Measurements from ENCODE around the gene VGF. TPM values are rescaled to one million over a fixed set of nuclear protein-coding genes. Genes with fewer than 3 reads are reported as not detected.

VGF gene
- polyA plus RNA-seq, 1 donor (not counting 4 experiments of a cell fraction or from before 2014, with no cell fraction given): 0.04 TPM

DNA sequence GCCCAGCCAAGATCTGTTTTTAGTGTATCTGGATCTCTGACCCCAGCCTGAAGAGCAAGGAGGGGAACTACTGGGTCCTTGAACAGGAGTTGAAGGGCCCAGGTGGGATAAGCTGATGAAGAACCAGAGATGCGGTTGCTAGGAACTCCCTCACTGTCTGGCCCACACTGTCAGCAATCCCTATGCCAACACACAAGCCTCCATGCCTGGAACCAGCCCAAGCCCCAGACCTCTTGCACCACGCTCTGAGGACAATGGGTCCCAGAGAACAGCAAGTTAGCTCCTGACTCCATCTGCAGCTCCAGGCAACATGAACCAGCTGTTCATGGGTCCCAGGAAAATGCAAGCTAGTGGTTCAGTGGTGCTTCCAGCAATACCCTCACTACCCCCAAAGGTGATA lies 12.3 kb upstream of the VGF start:
- no peaks in the 10 kb centered on the region for H3K36me3 ChIP-seq (ENCODE audit: control insufficient read depth in 2 of 2, extremely low read depth in 1 of 2, insufficient read depth in 2 of 2, low read length in 2 of 2)
- H3K9me3 ChIP-seq (ENCODE audit: control insufficient read depth, low read depth, low read length): no peaks in the 10 kb centered on the region
- no peaks in the 10 kb centered on the region for H3K9me1 ChIP-seq (ENCODE audit: control insufficient read depth, extremely low read depth, insufficient read depth, low read length)
- dilution Hi-C loops (cut with MboI; ENCODE audit: extremely low pct_ligation_motif_present, low sequenced_read_pairs): no loop called here
- no peaks in the 10 kb centered on the region for H3K79me2 ChIP-seq (ENCODE audit: control insufficient read depth, insufficient read depth, low read length)
- no peak overlapping the region for H3K9ac ChIP-seq (ENCODE audit: control insufficient read depth, extremely low read depth, insufficient read depth, low read length)
- DNase-seq (ENCODE audit: low read depth, low spot score): no peak
- H3K27ac ChIP-seq (ENCODE audit: control insufficient read depth, insufficient read depth, low read length): no peak overlapping the region
- H4K20me1 ChIP-seq (ENCODE audit: control insufficient read depth, extremely low read depth, insufficient read depth, low read length): no peaks in the 10 kb centered on the region
- H2AFZ ChIP-seq (ENCODE audit: control insufficient read depth, low read length): no peak overlapping the region
- peaks cover 9% of the 10 kb centered on the region for H3K4me1 ChIP-seq (ENCODE audit: control insufficient read depth, extremely low read depth, insufficient read depth, low read length)
- peaks cover 74% of the 10 kb centered on the region for H3K27me3 ChIP-seq (ENCODE audit: control insufficient read depth, extremely low read depth, insufficient read depth, low read length)
- no peak for FAIRE-seq
- H3K4me3 ChIP-seq (ENCODE audit: control insufficient read depth in 2 of 3, extremely low read depth in 1 of 3, insufficient read depth in 2 of 3, low read depth in 1 of 3, low read length in 3 of 3): no peak overlapping the region
- TF ChIP-seq EZH2 (IDR thresholded peaks at IDR 0.05; ENCODE audit: low read length): no peak
- TF ChIP-seq, protein P1, sequence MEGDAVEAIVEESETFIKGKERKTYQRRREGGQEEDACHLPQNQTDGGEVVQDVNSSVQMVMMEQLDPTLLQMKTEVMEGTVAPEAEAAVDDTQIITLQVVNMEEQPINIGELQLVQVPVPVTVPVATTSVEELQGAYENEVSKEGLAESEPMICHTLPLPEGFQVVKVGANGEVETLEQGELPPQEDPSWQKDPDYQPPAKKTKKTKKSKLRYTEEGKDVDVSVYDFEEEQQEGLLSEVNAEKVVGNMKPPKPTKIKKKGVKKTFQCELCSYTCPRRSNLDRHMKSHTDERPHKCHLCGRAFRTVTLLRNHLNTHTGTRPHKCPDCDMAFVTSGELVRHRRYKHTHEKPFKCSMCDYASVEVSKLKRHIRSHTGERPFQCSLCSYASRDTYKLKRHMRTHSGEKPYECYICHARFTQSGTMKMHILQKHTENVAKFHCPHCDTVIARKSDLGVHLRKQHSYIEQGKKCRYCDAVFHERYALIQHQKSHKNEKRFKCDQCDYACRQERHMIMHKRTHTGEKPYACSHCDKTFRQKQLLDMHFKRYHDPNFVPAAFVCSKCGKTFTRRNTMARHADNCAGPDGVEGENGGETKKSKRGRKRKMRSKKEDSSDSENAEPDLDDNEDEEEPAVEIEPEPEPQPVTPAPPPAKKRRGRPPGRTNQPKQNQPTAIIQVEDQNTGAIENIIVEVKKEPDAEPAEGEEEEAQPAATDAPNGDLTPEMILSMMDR (optimal IDR thresholded peaks at IDR 0.05 in 1 of 3, IDR thresholded peaks at IDR 0.05 in 1 of 3, conservative IDR thresholded peaks at IDR 0.05 in 1 of 3; ENCODE audit: extremely low read depth in 1 of 3, insufficient read depth in 2 of 3, low read length in 3 of 3): no peak
- H3K4me2 ChIP-seq (ENCODE audit: control insufficient read depth, extremely low read depth, insufficient read depth, low read depth, low read length): no peak overlapping the region

DNA sequence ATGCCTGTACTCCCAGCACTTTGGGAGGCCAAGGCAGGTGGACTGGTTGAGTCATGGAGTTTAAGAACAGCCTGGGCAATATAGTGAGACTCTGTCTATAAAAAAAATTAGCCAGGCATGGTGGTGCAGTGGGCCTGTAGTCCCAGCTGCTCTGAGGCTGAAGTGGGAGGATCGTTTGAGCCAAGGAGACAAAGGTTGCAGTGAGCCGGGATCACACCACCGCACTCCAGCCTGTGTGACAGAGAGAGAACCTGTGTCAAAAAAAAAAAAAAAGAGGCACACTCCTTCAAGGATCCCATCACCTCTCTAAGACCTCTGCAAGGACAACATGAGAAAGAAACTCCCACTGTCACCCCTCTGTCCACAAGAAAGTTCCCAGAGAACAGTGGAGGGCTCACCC lies 10.3 kb upstream of the VGF start:
- no peaks in the 10 kb centered on the region for H3K36me3 ChIP-seq (ENCODE audit: control insufficient read depth in 2 of 2, extremely low read depth in 1 of 2, insufficient read depth in 2 of 2, low read length in 2 of 2)
- no peaks in the 10 kb centered on the region for H3K79me2 ChIP-seq (ENCODE audit: control insufficient read depth, insufficient read depth, low read length)
- peaks cover 9% of the 10 kb centered on the region for H3K4me1 ChIP-seq (ENCODE audit: control insufficient read depth, extremely low read depth, insufficient read depth, low read length)
- no peak overlapping the region for H2AFZ ChIP-seq (ENCODE audit: control insufficient read depth, low read length)
- no peak for DNase-seq (ENCODE audit: low read depth, low spot score)
- no peak overlapping the region for H3K27ac ChIP-seq (ENCODE audit: control insufficient read depth, insufficient read depth, low read length)
- H3K9me1 ChIP-seq (ENCODE audit: control insufficient read depth, extremely low read depth, insufficient read depth, low read length): no peaks in the 10 kb centered on the region
- H3K9ac ChIP-seq (ENCODE audit: control insufficient read depth, extremely low read depth, insufficient read depth, low read length): no peak overlapping the region
- no peaks in the 10 kb centered on the region for H4K20me1 ChIP-seq (ENCODE audit: control insufficient read depth, extremely low read depth, insufficient read depth, low read length)
- dilution Hi-C loops (cut with MboI; ENCODE audit: extremely low pct_ligation_motif_present, low sequenced_read_pairs): no loop called here
- no peaks in the 10 kb centered on the region for H3K9me3 ChIP-seq (ENCODE audit: control insufficient read depth, low read depth, low read length)
- no peak for TF ChIP-seq EZH2 (IDR thresholded peaks at IDR 0.05; ENCODE audit: low read length)
- TF ChIP-seq, protein P1 (optimal IDR thresholded peaks at IDR 0.05 in 1 of 3, IDR thresholded peaks at IDR 0.05 in 1 of 3, conservative IDR thresholded peaks at IDR 0.05 in 1 of 3; ENCODE audit: extremely low read depth in 1 of 3, insufficient read depth in 2 of 3, low read length in 3 of 3): no peak
- H3K4me3 ChIP-seq (ENCODE audit: control insufficient read depth in 2 of 3, extremely low read depth in 1 of 3, insufficient read depth in 2 of 3, low read depth in 1 of 3, low read length in 3 of 3): no peak overlapping the region
- no peak overlapping the region for H3K4me2 ChIP-seq (ENCODE audit: control insufficient read depth, extremely low read depth, insufficient read depth, low read depth, low read length)
- H3K27me3 ChIP-seq (ENCODE audit: control insufficient read depth, extremely low read depth, insufficient read depth, low read length): peaks cover 88% of the 10 kb centered on the region
- no peak for FAIRE-seq
